Measurements from ENCODE around the gene ZNG1B. TPM values are rescaled to one million over a fixed set of nuclear protein-coding genes. Genes with fewer than 3 reads are reported as not detected.
"Not testable (repeated sequence)": the region's sequence is repeated elsewhere in the genome, so short reads cannot be mapped to it uniquely, and the experiment has no call there.

Gene ZNG1B
- total and polyA plus RNA-seq, 2 donors (not counting 1 experiment from before 2014, with no cell fraction given): 23.9 to 36.8 TPM

GRCh38 chr2:113532991-113533390 lies 95.5 kb downstream of the ZNG1B start:
- not testable (repeated sequence) for DNase-seq (ENCODE audit: low read depth in 2 of 2); H3K79me2 ChIP-seq (ENCODE audit: control insufficient read depth, insufficient read depth, low read length); H4K20me1 ChIP-seq (ENCODE audit: control insufficient read depth, extremely low read depth, insufficient read depth, low read length); H3K9ac ChIP-seq (ENCODE audit: insufficient read depth, low read length); H3K36me3 ChIP-seq (ENCODE audit: control insufficient read depth, insufficient read depth, low read length); H3K9me3 ChIP-seq (ENCODE audit: control insufficient read depth, insufficient read depth, low read depth, low read length); H3K4me2 ChIP-seq (ENCODE audit: extremely low read depth, insufficient read depth, low read length); H3K4me3 ChIP-seq (replicated peaks in 1 of 4; ENCODE audit: control extremely low read depth in 1 of 4, insufficient read depth in 1 of 4, low read depth in 3 of 4, low read length in 4 of 4); H3K4me1 ChIP-seq (ENCODE audit: control insufficient read depth, extremely low read depth, insufficient read depth, low read length); H2AFZ ChIP-seq (ENCODE audit: low read length); H3K27me3 ChIP-seq (ENCODE audit: control insufficient read depth, insufficient read depth, low read length); H3K27ac ChIP-seq (ENCODE audit: insufficient read depth, low read length)

GRCh38 chr2:113536573-113536972 lies 99.1 kb downstream of the ZNG1B start:
- not testable (repeated sequence) for H3K79me2 ChIP-seq (ENCODE audit: control insufficient read depth, insufficient read depth, low read length); H4K20me1 ChIP-seq (ENCODE audit: control insufficient read depth, extremely low read depth, insufficient read depth, low read length); H3K27me3 ChIP-seq (ENCODE audit: control insufficient read depth, insufficient read depth, low read length); H3K9ac ChIP-seq (ENCODE audit: insufficient read depth, low read length); H2AFZ ChIP-seq (ENCODE audit: low read length); H3K4me3 ChIP-seq (replicated peaks in 1 of 4; ENCODE audit: control extremely low read depth in 1 of 4, insufficient read depth in 1 of 4, low read depth in 3 of 4, low read length in 4 of 4); H3K9me3 ChIP-seq (ENCODE audit: control insufficient read depth, insufficient read depth, low read depth, low read length); H3K36me3 ChIP-seq (ENCODE audit: control insufficient read depth, insufficient read depth, low read length); H3K4me1 ChIP-seq (ENCODE audit: control insufficient read depth, extremely low read depth, insufficient read depth, low read length); H3K4me2 ChIP-seq (ENCODE audit: extremely low read depth, insufficient read depth, low read length); DNase-seq (ENCODE audit: low read depth in 2 of 2); H3K27ac ChIP-seq (ENCODE audit: insufficient read depth, low read length)

GRCh38 chr2:113540834-113541203 lies 103.3 kb downstream of the ZNG1B start:
- peak overlapping the region in 1 of 4 experiments; percentile 68 for H3K4me3 ChIP-seq (replicated peaks in 1 of 4; ENCODE audit: control extremely low read depth in 1 of 4, insufficient read depth in 1 of 4, low read depth in 3 of 4, low read length in 4 of 4)
- H3K27me3 ChIP-seq (ENCODE audit: control insufficient read depth, insufficient read depth, low read length); H4K20me1 ChIP-seq (ENCODE audit: control insufficient read depth, extremely low read depth, insufficient read depth, low read length); H3K9me3 ChIP-seq (ENCODE audit: control insufficient read depth, insufficient read depth, low read depth, low read length); H3K79me2 ChIP-seq (ENCODE audit: control insufficient read depth, insufficient read depth, low read length); H2AFZ ChIP-seq (ENCODE audit: low read length); DNase-seq (ENCODE audit: low read depth in 2 of 2); H3K4me1 ChIP-seq (ENCODE audit: control insufficient read depth, extremely low read depth, insufficient read depth, low read length); H3K4me2 ChIP-seq (ENCODE audit: extremely low read depth, insufficient read depth, low read length); H3K36me3 ChIP-seq (ENCODE audit: control insufficient read depth, insufficient read depth, low read length); H3K9ac ChIP-seq (ENCODE audit: insufficient read depth, low read length): not testable (repeated sequence)
- peak overlapping the region; percentile 84 for H3K27ac ChIP-seq (ENCODE audit: insufficient read depth, low read length)

GRCh38 chr2:113541204-113541975 lies 103.9 kb downstream of the ZNG1B start:
- not testable (repeated sequence) for H4K20me1 ChIP-seq (ENCODE audit: control insufficient read depth, extremely low read depth, insufficient read depth, low read length); H3K36me3 ChIP-seq (ENCODE audit: control insufficient read depth, insufficient read depth, low read length); H3K4me1 ChIP-seq (ENCODE audit: control insufficient read depth, extremely low read depth, insufficient read depth, low read length); H3K9me3 ChIP-seq (ENCODE audit: control insufficient read depth, insufficient read depth, low read depth, low read length); H3K27me3 ChIP-seq (ENCODE audit: control insufficient read depth, insufficient read depth, low read length); H2AFZ ChIP-seq (ENCODE audit: low read length); H3K79me2 ChIP-seq (ENCODE audit: control insufficient read depth, insufficient read depth, low read length)
- Histone ChIP-seq H3K9ac (ENCODE audit: insufficient read depth, low read length) (peak overlapping the region; percentile 84), H3K4me2 (ENCODE audit: extremely low read depth, insufficient read depth, low read length) (peak overlapping the region; percentile 15), H3K27ac (ENCODE audit: insufficient read depth, low read length) (peak overlapping the region; percentile 84), H3K4me3 (replicated peaks in 1 of 4; ENCODE audit: control extremely low read depth in 1 of 4, insufficient read depth in 1 of 4, low read depth in 3 of 4, low read length in 4 of 4) (peak overlapping the region; percentile 36 to 68 (median 48))
- peak; percentile 20 to 46 for DNase-seq (ENCODE audit: low read depth in 2 of 2)

GRCh38 chr2:113541976-113542485 lies 104.5 kb downstream of the ZNG1B start:
- H3K9ac ChIP-seq (ENCODE audit: insufficient read depth, low read length): peak overlapping the region; percentile 84
- H3K4me3 ChIP-seq (replicated peaks in 1 of 4; ENCODE audit: control extremely low read depth in 1 of 4, insufficient read depth in 1 of 4, low read depth in 3 of 4, low read length in 4 of 4): peak overlapping the region in 3 of 4 experiments; percentile 26 to 68 (median 53)
- H2AFZ ChIP-seq (ENCODE audit: low read length); H3K79me2 ChIP-seq (ENCODE audit: control insufficient read depth, insufficient read depth, low read length); DNase-seq (ENCODE audit: low read depth in 2 of 2); H3K9me3 ChIP-seq (ENCODE audit: control insufficient read depth, insufficient read depth, low read depth, low read length); H3K4me1 ChIP-seq (ENCODE audit: control insufficient read depth, extremely low read depth, insufficient read depth, low read length); H4K20me1 ChIP-seq (ENCODE audit: control insufficient read depth, extremely low read depth, insufficient read depth, low read length); H3K4me2 ChIP-seq (ENCODE audit: extremely low read depth, insufficient read depth, low read length); H3K27me3 ChIP-seq (ENCODE audit: control insufficient read depth, insufficient read depth, low read length); H3K36me3 ChIP-seq (ENCODE audit: control insufficient read depth, insufficient read depth, low read length): not testable (repeated sequence)
- peak overlapping the region; percentile 51 for H3K27ac ChIP-seq (ENCODE audit: insufficient read depth, low read length)

- not testable (repeated sequence) for H3K9ac ChIP-seq (ENCODE audit: insufficient read depth, low read length); H3K27me3 ChIP-seq (ENCODE audit: control insufficient read depth, insufficient read depth, low read length); H3K9me3 ChIP-seq (ENCODE audit: control insufficient read depth, insufficient read depth, low read depth, low read length); H3K36me3 ChIP-seq (ENCODE audit: control insufficient read depth, insufficient read depth, low read length); H3K79me2 ChIP-seq (ENCODE audit: control insufficient read depth, insufficient read depth, low read length); H4K20me1 ChIP-seq (ENCODE audit: control insufficient read depth, extremely low read depth, insufficient read depth, low read length); H3K4me1 ChIP-seq (ENCODE audit: control insufficient read depth, extremely low read depth, insufficient read depth, low read length); H2AFZ ChIP-seq (ENCODE audit: low read length)
- peak in 1 of 2 donors; percentile 47 for DNase-seq (ENCODE audit: low read depth in 2 of 2)
- peak overlapping the region; percentile 44 for H3K4me2 ChIP-seq (ENCODE audit: extremely low read depth, insufficient read depth, low read length)
- H3K27ac ChIP-seq (ENCODE audit: insufficient read depth, low read length): peak overlapping the region; percentile 51
- peak overlapping the region; percentile 10 to 68 (median 27) for H3K4me3 ChIP-seq (replicated peaks in 1 of 4; ENCODE audit: control extremely low read depth in 1 of 4, insufficient read depth in 1 of 4, low read depth in 3 of 4, low read length in 4 of 4)
Measured at GRCh38 chr2:113542529-113542928, 105.0 kb downstream of the ZNG1B start.

All from fibroblast of lung (primary cell).